GM12891 (cell line): ENCODE results near the gene DDX5.

Experiments used
- POLR2A ChIP-seq: IDR thresholded peaks from 2 replicates; pipeline ENCODE4 v1.6.1; 2011; ENCODE audit warnings: low read depth, low read length, control low read depth
- POLR2AphosphoS5 ChIP-seq: IDR thresholded peaks from 2 replicates; pipeline ENCODE4 v1.6.1; 2011; ENCODE audit warnings: low read depth, low read length, control low read depth
- POU2F2 ChIP-seq: IDR thresholded peaks from 2 replicates; pipeline ENCODE4 v1.6.1; 2011; ENCODE audit warnings: low read depth, mild to moderate bottlenecking, control low read depth, low read length, moderate library complexity
- TAF1 ChIP-seq: IDR thresholded peaks from 2 replicates; pipeline ENCODE4 v1.6.1; 2011; ENCODE audit warnings: low read depth, low read length, control low read depth

DNA sequence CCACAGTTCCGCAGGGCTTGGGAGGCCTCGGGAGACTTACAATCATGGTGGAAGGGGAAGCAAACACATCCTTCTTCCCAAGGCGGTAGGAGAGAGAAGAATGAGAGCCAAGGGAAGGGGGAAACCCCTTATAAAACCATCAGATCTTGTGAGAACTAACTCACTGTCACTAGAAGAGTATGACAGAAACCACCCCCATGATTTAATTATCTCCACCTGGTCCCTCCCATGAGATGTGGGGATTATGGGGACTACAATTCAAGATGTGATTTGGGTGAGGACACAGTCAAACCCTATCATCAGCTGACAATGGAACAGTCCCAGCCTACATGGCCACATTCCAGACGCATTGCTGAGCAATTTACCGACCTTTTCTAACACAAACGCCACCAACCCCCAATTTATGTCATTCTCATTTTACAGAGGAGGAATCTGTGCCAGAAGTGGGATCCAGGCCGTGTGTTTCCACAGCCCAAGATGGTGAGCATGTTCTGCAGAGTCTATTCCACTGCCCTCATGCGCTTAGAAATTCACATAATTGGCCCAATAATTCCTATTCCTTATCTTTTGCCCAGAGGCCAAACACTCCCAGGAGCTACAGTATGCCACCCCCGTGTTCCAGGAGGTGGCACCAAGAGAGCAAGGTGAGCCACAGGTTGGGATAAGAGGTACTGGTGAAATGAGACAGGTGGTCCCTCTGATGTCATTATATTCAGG is 39.9 kb downstream of the DDX5 start:
- TF ChIP-seq POLR2AphosphoS5 (no peak), POLR2A (no peak), TAF1 (no peak), POU2F2 (no peak)
